ENCODE data around the gene SHROOM3. TPM values are rescaled to one million over a fixed set of nuclear protein-coding genes. Genes with fewer than 3 reads are reported as not detected.

The SHROOM3 gene
- total RNA-seq, 4 donors from 2014 or later, result 44.4 to 101 (median 88.5) TPM

- Histone ChIP-seq H3K4me3 (no peak overlapping the region), H3K4me1 (no peaks in the 10 kb centered on the region), H3K9me3 (no peaks in the 10 kb centered on the region), H3K27me3 (no peaks in the 10 kb centered on the region), H3K27ac (replicated peaks in 1 of 4) (no peak overlapping the region), H3K36me3 (no peaks in the 10 kb centered on the region)
- TF ChIP-seq, protein P1, sequence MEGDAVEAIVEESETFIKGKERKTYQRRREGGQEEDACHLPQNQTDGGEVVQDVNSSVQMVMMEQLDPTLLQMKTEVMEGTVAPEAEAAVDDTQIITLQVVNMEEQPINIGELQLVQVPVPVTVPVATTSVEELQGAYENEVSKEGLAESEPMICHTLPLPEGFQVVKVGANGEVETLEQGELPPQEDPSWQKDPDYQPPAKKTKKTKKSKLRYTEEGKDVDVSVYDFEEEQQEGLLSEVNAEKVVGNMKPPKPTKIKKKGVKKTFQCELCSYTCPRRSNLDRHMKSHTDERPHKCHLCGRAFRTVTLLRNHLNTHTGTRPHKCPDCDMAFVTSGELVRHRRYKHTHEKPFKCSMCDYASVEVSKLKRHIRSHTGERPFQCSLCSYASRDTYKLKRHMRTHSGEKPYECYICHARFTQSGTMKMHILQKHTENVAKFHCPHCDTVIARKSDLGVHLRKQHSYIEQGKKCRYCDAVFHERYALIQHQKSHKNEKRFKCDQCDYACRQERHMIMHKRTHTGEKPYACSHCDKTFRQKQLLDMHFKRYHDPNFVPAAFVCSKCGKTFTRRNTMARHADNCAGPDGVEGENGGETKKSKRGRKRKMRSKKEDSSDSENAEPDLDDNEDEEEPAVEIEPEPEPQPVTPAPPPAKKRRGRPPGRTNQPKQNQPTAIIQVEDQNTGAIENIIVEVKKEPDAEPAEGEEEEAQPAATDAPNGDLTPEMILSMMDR (IDR thresholded peaks at IDR 0.05), result no peak
- no peak for TF ChIP-seq POLR2AphosphoS5 (IDR thresholded peaks at IDR 0.05)
- no peak for TF ChIP-seq POLR2A (IDR thresholded peaks at IDR 0.05; ENCODE audit: low read depth)
- TF ChIP-seq EP300 (IDR thresholded peaks at IDR 0.05), result no peak
- DNase-seq (ENCODE audit: extremely low spot score), result no peak
- WGBS, result 78% methylated on average over 1 of the region's 1 CpG
- intact Hi-C loops (cut with DNase I), result no loop called here
These were observed 386.6 kb downstream of the SHROOM3 start for GRCh38 chr4:76821641-76822040.

DNA sequence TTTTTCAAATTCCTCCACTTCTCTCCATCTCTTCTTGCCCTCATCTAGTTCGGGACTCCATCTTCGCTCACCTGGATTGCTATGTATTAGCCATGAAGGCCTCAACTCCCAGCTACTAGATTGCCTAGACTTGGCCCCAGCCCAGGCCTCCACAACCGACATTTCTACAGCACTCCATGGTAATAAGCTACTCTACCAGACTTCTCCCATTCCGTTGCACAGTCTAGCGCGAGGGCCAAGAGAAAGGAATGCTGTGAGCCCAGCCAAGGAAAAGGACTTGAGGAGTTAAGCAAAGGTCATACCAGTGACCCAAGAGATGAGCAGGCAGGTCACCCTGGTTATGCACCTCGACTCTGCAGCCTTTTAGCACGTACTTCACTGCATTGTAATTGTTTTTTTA, 387.3 kb downstream of the SHROOM3 start:
- Histone ChIP-seq H3K9me3 (no peaks in the 10 kb centered on the region), H3K36me3 (no peaks in the 10 kb centered on the region), H3K4me3 (no peak overlapping the region), H3K27me3 (no peaks in the 10 kb centered on the region), H3K27ac (replicated peaks in 1 of 4) (no peak overlapping the region), H3K4me1 (no peaks in the 10 kb centered on the region)
- intact Hi-C loops (cut with DNase I), result no loop called here
- 87% methylated on average over 8 of the region's 8 CpGs for WGBS
- no peak for DNase-seq (ENCODE audit: extremely low spot score)
- TF ChIP-seq POLR2AphosphoS5 (IDR thresholded peaks at IDR 0.05), result no peak
- no peak for TF ChIP-seq EP300 (IDR thresholded peaks at IDR 0.05)
- TF ChIP-seq, protein P1 (IDR thresholded peaks at IDR 0.05), result no peak
- TF ChIP-seq POLR2A (IDR thresholded peaks at IDR 0.05; ENCODE audit: low read depth), result no peak

DNA sequence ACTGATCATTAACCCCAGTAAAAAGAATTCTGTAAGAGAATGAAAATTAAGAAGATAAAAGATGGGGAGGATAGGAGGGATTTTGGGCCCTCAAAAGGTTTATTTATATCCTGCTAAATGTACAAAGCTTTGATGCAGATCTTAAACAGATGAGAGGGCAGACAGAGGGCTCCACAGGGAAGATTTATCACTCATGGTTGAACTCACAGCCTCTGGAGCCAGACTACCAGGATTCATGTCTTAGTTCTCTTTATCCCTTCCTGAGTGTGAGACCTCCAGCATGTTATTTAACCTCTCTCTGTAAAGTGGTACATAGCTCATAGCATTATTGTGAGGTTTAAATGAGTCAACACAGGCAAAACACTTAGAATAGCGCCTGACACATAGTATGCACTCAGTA, 388.5 kb downstream of the SHROOM3 start:
- no peaks in the 10 kb centered on the region for H3K27me3 ChIP-seq
- no peak for TF ChIP-seq POLR2A (IDR thresholded peaks at IDR 0.05; ENCODE audit: low read depth)
- no peak overlapping the region for H3K27ac ChIP-seq (replicated peaks in 1 of 4)
- no peaks in the 10 kb centered on the region for H3K36me3 ChIP-seq
- DNase-seq (ENCODE audit: extremely low spot score), result no peak
- intact Hi-C loops (cut with DNase I), result no loop called here
- 100% methylated on average over 1 of the region's 1 CpG for WGBS
- H3K4me3 ChIP-seq, result no peak overlapping the region
- no peaks in the 10 kb centered on the region for H3K4me1 ChIP-seq
- H3K9me3 ChIP-seq, result no peaks in the 10 kb centered on the region

DNA sequence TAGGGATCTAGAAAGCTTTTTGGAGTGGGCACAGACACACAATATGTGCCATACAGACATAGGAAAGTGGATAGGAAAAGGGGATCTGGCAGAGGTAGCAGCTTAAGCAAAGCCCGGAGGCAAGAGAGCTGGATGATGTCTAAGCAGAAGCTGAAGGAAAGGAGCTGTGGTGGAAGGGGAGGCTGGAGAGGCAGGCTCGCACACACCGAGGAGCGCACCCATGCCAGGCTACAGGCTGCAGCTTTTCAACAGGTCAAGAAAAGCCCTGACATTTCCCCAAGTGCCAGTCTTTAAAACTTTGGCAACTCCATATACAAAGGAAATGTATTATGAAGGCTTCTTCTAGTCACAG, 395.6 kb downstream of the SHROOM3 start:
- intact Hi-C loops (cut with DNase I), result no loop called here

DNA sequence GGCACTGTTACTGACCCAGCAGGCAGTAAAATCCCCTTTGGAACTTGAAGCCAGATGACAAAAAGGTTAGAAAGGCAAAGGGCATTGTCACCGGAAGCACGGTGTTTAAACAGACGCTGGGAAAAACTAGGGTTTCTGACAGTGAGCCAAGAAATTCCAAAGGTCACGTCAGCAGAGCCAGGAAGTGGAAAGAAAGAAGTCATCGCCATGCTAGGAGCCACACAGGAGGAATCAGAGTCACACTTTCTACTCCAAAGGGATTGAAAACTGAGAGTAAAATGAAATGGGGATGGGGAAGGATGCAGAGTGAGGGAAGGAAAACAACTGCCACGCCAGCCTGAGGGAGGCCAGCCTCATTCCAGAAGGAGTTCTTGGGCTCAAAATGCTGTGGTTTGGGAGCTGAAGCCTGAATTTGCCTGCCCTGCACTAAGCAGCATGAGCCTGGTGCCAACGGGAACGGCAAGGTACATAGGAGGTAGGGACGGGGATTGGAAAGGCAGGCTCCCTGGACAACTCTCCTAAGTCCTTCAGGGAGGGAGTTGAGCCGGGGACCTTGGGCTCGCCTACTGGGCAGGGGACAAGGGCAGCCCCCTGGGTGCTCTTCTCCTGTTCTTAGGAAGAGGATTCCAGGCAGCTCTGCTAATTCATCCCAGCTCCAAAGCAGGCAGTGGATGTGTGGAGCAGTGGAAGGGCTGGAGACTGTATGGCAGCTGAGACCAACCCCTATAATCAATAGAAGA, 396.1 kb downstream of the SHROOM3 start:
- H3K36me3 ChIP-seq, result no peaks in the 10 kb centered on the region
- no peaks in the 10 kb centered on the region for H3K9me3 ChIP-seq
- 48% methylated on average over 11 of the region's 11 CpGs for WGBS
- intact Hi-C loops (cut with DNase I), result no loop called here
- DNase-seq (ENCODE audit: extremely low spot score), result no peak
- no peaks in the 10 kb centered on the region for H3K27me3 ChIP-seq
- H3K4me3 ChIP-seq, result no peak overlapping the region
- peak; percentile 42 to 55 for TF ChIP-seq POLR2AphosphoS5 (IDR thresholded peaks at IDR 0.05)
- TF ChIP-seq, protein P1 (IDR thresholded peaks at IDR 0.05), result no peak
- no peak for TF ChIP-seq POLR2A (IDR thresholded peaks at IDR 0.05; ENCODE audit: low read depth)
- TF ChIP-seq EP300 (IDR thresholded peaks at IDR 0.05), result no peak
- peak overlapping the region; percentile 45 to 71 (median 56) for H3K27ac ChIP-seq (replicated peaks in 1 of 4)
- H3K4me1 ChIP-seq, result peaks cover 14 to 23% (median 19%) of the 10 kb centered on the region in 4 donors

More for the DNA sequence above, 395.6 kb downstream of the SHROOM3 start:
- Histone ChIP-seq H3K27ac (replicated peaks in 1 of 4) (peak overlapping the region in 3 of 4 donors; percentile 25 to 52 (median 45)), H3K4me1 (peaks cover 14 to 23% (median 19%) of the 10 kb centered on the region in 4 donors), H3K9me3 (no peaks in the 10 kb centered on the region), H3K4me3 (no peak overlapping the region), H3K36me3 (no peaks in the 10 kb centered on the region), H3K27me3 (no peaks in the 10 kb centered on the region)
- DNase-seq (ENCODE audit: extremely low spot score), result no peak
- TF ChIP-seq POLR2AphosphoS5 (IDR thresholded peaks at IDR 0.05) (no peak), POLR2A (IDR thresholded peaks at IDR 0.05; ENCODE audit: low read depth) (no peak), EP300 (IDR thresholded peaks at IDR 0.05) (no peak)
- TF ChIP-seq, protein P1 (IDR thresholded peaks at IDR 0.05), result no peak
- 58% methylated on average over 4 of the region's 4 CpGs for WGBS

All from esophagus muscularis mucosa (tissue), 4 donors.